G401 (cell line): ENCODE measurements around the gene APOA4. TPM values are rescaled to one million over a fixed set of nuclear protein-coding genes. Genes with fewer than 3 reads are reported as not detected.

Experiments used
- DNase-seq: peaks from one replicate; pipeline ENCODE4 v3.0.0-alpha.2; 2015; ENCODE audit warnings: low spot score
- in situ Hi-C: cut with HindIII; loops from 2 replicates; pipeline ENCODE4 v1.10.0; 2016; ENCODE audit warnings: low sequenced_read_pairs, mixed read lengths
- total RNA-seq: library from RNA; depleted of rRNA; stranded (reverse); fragments of >200 nt; shearing (Covaris generic); gene quantifications from 2 replicates; pipeline ENCODE4 v1.2.3, GENCODE V29; 2014; rRNA removed

Gene APOA4
- total RNA-seq, 1 experiment from 2014 or later: not detected

DNA sequence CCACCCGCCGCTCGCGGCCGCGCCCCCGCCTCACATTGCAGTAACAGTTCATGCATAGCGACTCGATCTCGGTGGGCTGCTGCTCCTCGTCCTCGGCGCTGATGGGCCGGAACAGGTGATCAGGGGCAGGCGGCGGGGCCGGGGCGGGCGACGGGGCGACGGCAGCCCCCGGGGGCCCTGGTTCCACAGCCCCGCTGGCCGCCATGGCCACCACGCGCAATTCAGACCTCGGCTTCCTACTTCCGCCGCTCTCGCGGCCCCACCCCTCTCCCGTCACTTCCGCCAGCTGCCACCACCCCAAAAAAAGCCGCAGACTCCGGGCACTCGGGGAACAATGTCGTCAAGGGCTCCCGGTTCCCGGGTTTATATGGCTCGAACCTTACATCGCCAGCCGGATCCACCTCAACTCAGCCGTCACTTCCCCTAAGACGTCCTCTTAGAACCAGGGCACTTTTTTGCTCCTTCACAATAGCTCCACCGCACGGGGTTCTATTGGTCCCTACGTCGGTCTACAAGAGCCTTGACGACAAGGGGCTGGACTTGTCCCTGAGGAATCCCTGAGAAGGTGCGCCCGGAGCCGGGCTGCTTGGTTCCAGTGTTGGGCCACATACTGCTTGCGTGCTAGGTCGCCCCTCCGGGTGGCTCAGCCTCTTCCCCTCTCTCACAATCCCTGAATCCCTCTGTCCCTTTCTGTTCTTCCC lies 35.2 kb downstream of the APOA4 start, which contains the start of gene ZPR1:
TSS of gene ZPR1 (minus strand) at position 238 of the 701 bp plus-strand sequence. CDS start at position 205, 33 bp downstream.
- in situ Hi-C loops: no loop called here
- DNase-seq: peak; percentile 89

- in situ Hi-C loops: no loop called here
- peak; percentile 15 for DNase-seq
Observed at GRCh38 chr11:116787436-116787785, 35.7 kb downstream of the APOA4 start.

- in situ Hi-C loops: no loop called here
- DNase-seq: no peak
Observed at GRCh38 chr11:116786966-116787365, 36.1 kb downstream of the APOA4 start.

- in situ Hi-C loops: no loop called here
- no peak for DNase-seq
Observed at GRCh38 chr11:116786326-116786725, 36.8 kb downstream of the APOA4 start.

DNA sequence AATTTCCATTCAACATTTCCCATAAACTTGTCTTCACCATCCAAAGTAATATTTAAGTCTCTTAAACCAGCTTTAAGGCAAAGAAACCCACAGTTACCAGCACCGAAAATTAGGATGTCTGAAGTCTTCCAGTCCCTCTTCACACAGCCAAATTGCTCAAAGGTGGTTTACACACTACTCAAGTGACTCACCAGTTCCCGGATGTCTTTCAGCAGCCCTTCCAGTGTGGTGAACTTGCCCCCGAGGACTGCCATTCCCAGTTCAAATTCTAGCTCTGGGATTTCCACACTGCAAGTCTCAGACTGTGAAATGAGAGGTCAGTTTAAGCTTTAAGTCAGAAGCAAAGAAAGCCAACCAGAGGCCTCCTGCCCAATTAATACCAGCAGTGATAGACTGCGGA lies 40.4 kb downstream of the APOA4 start:
- in situ Hi-C loops: no loop called here

DNA sequence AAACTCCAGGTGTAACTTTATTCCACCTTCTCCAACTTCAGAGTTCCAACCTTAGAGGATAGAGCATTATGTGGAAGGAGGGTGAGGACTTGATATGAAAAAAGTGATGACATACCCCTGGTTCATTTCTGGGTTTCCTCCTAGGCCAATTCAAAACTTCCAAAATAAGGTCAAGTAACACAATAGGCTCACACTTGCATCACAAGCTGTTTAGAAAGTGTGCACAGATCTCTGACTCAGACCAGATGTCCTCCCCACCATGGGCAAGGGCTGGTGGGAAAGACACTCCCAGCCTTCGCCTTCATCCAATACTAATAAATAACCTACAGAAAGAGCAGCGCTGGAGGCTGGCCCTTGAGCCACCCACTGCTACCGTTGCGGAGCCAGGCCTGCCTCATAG lies 44.5 kb downstream of the APOA4 start:
- DNase-seq: no peak
- in situ Hi-C loops: no loop called here

More for the DNA sequence above, 40.4 kb downstream of the APOA4 start:
- DNase-seq: no peak

GRCh38 chr11:116777056-116777455 lies 46.0 kb downstream of the APOA4 start:
- in situ Hi-C loops: no loop called here
- DNase-seq: no peak

DNA sequence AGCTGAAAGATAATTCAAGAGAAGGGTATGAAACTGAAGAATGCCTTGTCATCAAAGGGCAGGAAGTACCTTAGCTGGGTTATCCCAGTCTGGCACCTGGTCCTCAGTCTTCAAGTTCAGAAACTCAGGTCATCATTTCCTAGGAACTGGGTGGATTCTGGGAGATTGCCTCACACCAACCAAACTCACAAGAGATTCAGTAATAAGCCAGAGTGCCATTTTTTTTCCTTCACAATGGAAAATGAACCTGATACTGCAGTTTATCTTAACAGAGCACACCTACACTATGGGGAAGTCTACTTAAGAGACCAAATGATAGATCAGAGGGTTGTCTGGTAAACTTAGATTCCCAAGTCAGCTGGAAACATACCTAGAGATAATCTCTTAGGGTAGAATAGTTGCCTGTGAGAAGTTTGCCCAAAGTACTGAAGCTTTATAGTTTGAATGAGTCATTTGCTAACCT lies 46.6 kb downstream of the APOA4 start:
- in situ Hi-C loops: no loop called here
- DNase-seq: no peak

DNA sequence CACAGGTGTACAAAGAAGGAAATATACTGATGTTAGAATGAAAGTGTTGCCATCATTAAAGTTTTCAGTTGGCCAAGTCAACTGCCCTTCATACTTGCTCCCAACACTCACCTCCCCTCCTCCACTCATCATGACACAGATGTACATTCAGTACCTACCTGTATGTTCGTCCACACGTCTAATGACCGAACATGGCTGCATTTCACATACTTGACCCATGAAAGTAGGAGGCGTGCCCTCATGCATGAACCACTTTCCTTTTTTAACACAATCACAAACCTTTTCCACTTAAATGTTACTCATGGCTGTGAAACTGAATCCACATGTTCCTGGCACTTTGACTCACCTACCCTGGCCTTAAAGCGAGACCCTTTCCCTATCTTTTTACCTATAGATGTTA lies 47.1 kb downstream of the APOA4 start:
- in situ Hi-C loops: no loop called here
- no peak for DNase-seq

- in situ Hi-C loops: no loop called here
- DNase-seq: no peak
Observed at GRCh38 chr11:116774661-116775060, 48.4 kb downstream of the APOA4 start.

GRCh38 chr11:116773203-116774097 lies 49.7 kb downstream of the APOA4 start:
- in situ Hi-C loops: no loop called here
- DNase-seq: no peak

DNA sequence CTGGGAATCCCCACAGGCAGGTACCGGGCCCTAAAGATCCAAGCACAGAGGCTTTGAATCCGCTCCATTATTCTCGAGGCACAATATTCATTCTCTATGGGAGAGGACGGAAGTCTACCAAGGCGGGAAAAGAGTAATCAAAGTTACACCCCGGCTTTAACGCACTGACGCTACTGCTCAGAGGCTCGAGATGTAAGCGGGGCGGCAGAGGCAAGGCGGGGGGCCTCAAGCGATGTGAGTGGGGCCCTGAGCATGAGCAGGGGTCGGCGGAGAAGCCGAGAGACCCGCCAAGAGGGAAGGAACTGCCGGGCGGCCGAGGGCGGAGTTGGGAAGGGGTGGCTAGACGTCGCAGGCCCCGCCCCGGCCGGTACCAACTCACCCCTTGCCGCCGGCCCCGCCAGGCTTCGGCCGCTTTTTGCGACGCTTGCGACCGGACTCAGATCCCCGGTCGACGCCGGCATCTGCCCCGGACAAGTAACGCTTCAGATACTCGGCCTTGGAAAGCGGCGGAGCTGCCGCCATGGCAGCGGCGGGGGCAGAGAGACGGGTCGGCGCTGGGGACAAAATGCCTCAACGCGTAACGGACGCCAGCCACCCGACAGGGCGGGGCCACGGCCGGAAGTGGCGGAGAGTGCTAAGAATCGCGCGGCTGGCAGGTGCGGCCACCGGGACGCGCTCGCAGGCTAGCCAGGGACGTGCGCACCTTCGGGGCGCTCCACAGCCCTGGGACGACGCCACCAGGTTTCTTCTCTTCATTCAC lies 50.5 kb downstream of the APOA4 start, which contains the start of gene BUD13:
TSS of gene BUD13 (minus strand) at position 545 of the 760 bp plus-strand sequence. CDS start at position 522, 23 bp downstream.
- peak; percentile 86 for DNase-seq
- in situ Hi-C loops: no loop called here

GRCh38 chr11:116771935-116772334 lies 51.2 kb downstream of the APOA4 start:
- in situ Hi-C loops: no loop called here
- DNase-seq: no peak

Other genes starting within 250 kb of the APOA4 start
- gene BUD13, start 50.3 kb downstream of the APOA4 start, total RNA-seq: 35.0 and 37.7 TPM in 2 replicates
- 35.9 and 42.7 TPM in 2 replicates for gene ZPR1, start 35.3 kb downstream of the APOA4 start, total RNA-seq
- gene APOA5, start 31.4 kb downstream of the APOA4 start, total RNA-seq: not detected in 2 replicates
- not detected in 2 replicates for gene APOC3, start 6.6 kb upstream of the APOA4 start, total RNA-seq
- not detected in 2 replicates for gene APOA1, start 14.3 kb upstream of the APOA4 start, total RNA-seq